Measurements from ENCODE around the gene NXPH4.

- TF ChIP-seq POLR2AphosphoS5 (IDR thresholded peaks at IDR 0.05; ENCODE audit: borderline replicate concordance, low read depth, low read length) (no peak), EZH2 (IDR thresholded peaks at IDR 0.05) (no peak)
These were observed 21.4 kb upstream of the NXPH4 start for GRCh38 chr12:57195186-57195585.

Data from SK-N-MC (cell line).